SK-N-SH (cell line): Measurements from ENCODE around the gene ADTRP. TPM values are rescaled to one million over a fixed set of nuclear protein-coding genes. Genes with fewer than 3 reads are reported as not detected.

Experiments
- CTCF ChIA-PET: fragments of 300-600, 350-600 bp; formaldehyde crosslinking; extraction: SDS; loops from one replicate; lab custom pipeline; 2021; lab: Yijun Ruan, JAX
- POLR2A ChIA-PET: fragments of 350-600 bp; sonication (Branson Sonifier 250); formaldehyde crosslinking; extraction: SDS; loops from one replicate; lab custom pipeline; 2020; ENCODE audit warnings: antibody characterized with exemption, inconsistent platforms; lab: Yijun Ruan, JAX
- DNase-seq: peaks from one replicate; pipeline ENCODE4 v3.0.0; 2012
- H2AFZ ChIP-seq: fragments of 200-600 bp; sonication (generic); 2 replicates; pipeline ENCODE4 v1.8.1; 2016; ENCODE audit warnings: antibody characterized with exemption, mild to moderate bottlenecking, low read depth
- H3F3A ChIP-seq: fragments of 200-600 bp; sonication (generic); replicated peaks from 2 replicates; pipeline ENCODE3; 2016; ENCODE audit warnings: antibody characterized with exemption, mild to moderate bottlenecking; ENCODE audit not compliant: insufficient read depth
- H3K27ac ChIP-seq, 2 experiments: fragments of 200-500 bp in 1 of 2; fragments of 200-600 bp in 1 of 2; sonication (Bioruptor generic) in 1 of 2; sonication (generic), shearing (Covaris generic) in 1 of 2; 2 replicates each; pipeline versions ENCODE4 v1.5.1 to v1.6.1; 2014 to 2016; ENCODE audit warnings: low read depth in 2 of 2, inconsistent platforms in 1 of 2, low read length in 1 of 2, mild to moderate bottlenecking in 1 of 2, mixed read lengths in 1 of 2
- H3K27me3 ChIP-seq: fragments of 200-600 bp; sonication (generic), shearing (Covaris generic); 2 replicates; pipeline ENCODE4 v1.6.1; 2016; ENCODE audit warnings: mixed run types; ENCODE audit not compliant: insufficient read depth
- H3K36me3 ChIP-seq, 2 experiments: fragments of 200-500 bp in 1 of 2; fragments of 200-600 bp in 1 of 2; sonication (Bioruptor generic) in 1 of 2; sonication (generic) in 1 of 2; replicated peaks in 1 of 2; 2 replicates each; pipeline versions ENCODE3 to v1.5.1; 2014 to 2016; ENCODE audit warnings: low read length in 1 of 2, mild to moderate bottlenecking in 1 of 2; ENCODE audit not compliant: insufficient read depth in 2 of 2, control insufficient read depth in 1 of 2
- H3K4me1 ChIP-seq, 2 experiments: fragments of 200-500 bp in 1 of 2; fragments of 200-600 bp in 1 of 2; sonication (Bioruptor generic) in 1 of 2; sonication (generic), shearing (Covaris generic) in 1 of 2; 2 replicates each; pipeline versions ENCODE4 v1.5.1 to v1.6.1; 2014 to 2016; ENCODE audit warnings: low read depth in 1 of 2, low read length in 1 of 2, mixed run types in 1 of 2; ENCODE audit not compliant: insufficient read depth in 2 of 2, control insufficient read depth in 1 of 2
- H3K4me2 ChIP-seq: fragments of 200-600 bp; sonication (generic), shearing (Covaris generic); 2 replicates; pipeline ENCODE4 v1.6.1; 2017; ENCODE audit warnings: mixed run types
- H3K4me3 ChIP-seq, 2 experiments: fragments of 200-500 bp in 1 of 2; fragments of 200-600 bp in 1 of 2; sonication (Bioruptor generic) in 1 of 2; sonication (generic), shearing (Covaris generic) in 1 of 2; 2 replicates each; pipeline versions ENCODE4 v1.5.1 to v1.8.1; 2014 to 2016; ENCODE audit warnings: low read depth in 2 of 2, inconsistent platforms in 1 of 2, low read length in 1 of 2, mild to moderate bottlenecking in 1 of 2, mixed read lengths in 1 of 2, moderate library complexity in 1 of 2
- H3K79me2 ChIP-seq: fragments of 200-600 bp; sonication (generic); 2 replicates; pipeline ENCODE4 v1.8.1; 2017; ENCODE audit warnings: mild to moderate bottlenecking; ENCODE audit not compliant: insufficient read depth
- H3K9ac ChIP-seq: fragments of 200-600 bp; sonication (generic); 2 replicates; pipeline ENCODE4 v1.6.1; 2017; ENCODE audit warnings: mixed run types
- H3K9me2 ChIP-seq: fragments of 200-600 bp; sonication (generic); 2 replicates; pipeline ENCODE4 v1.6.1; 2017; ENCODE audit warnings: mixed run types
- H3K9me3 ChIP-seq: fragments of 200-600 bp; sonication (generic); 2 replicates; pipeline ENCODE4 v1.6.1; 2017; ENCODE audit warnings: mixed run types, mild to moderate bottlenecking, moderate library complexity
- H4K20me1 ChIP-seq: fragments of 200-600 bp; sonication (generic); 2 replicates; pipeline ENCODE4 v1.6.1; 2017; ENCODE audit warnings: mild to moderate bottlenecking, mixed run types; ENCODE audit not compliant: insufficient read depth
- CHD2 ChIP-seq: fragments of 150-350 bp; IDR thresholded peaks from 2 replicates; pipeline ENCODE4 v1.6.1; 2018; ENCODE audit warnings: low read length; ENCODE audit not compliant: partially characterized antibody
- ELF1 ChIP-seq: IDR thresholded peaks from 2 replicates; pipeline ENCODE4 v1.4.0; 2012
- EP300 ChIP-seq, 2 experiments: IDR thresholded peaks; 2 replicates each; pipeline versions ENCODE4 v1.4.0 to v1.6.1; 2012; ENCODE audit warnings: borderline replicate concordance in 1 of 2, low read depth in 1 of 2, low read length in 1 of 2
- FOXM1 ChIP-seq: IDR thresholded peaks from 2 replicates; pipeline ENCODE4 v1.4.0; 2012; ENCODE audit warnings: low read depth, mild to moderate bottlenecking
- MEF2A ChIP-seq: IDR thresholded peaks from 2 replicates; pipeline ENCODE4 v1.4.0; 2012; ENCODE audit warnings: low read depth, borderline replicate concordance
- MXI1 ChIP-seq: IDR thresholded peaks from 2 replicates; pipeline ENCODE4 v1.6.1; 2012; ENCODE audit warnings: mild to moderate bottlenecking, low read depth, low read length, improper control_type of control experiment
- NFIC ChIP-seq: IDR thresholded peaks from 2 replicates; pipeline ENCODE4 v1.4.0; 2012; ENCODE audit warnings: borderline replicate concordance
- POLR2AphosphoS5 ChIP-seq: IDR thresholded peaks from 2 replicates; pipeline ENCODE4 v1.6.1; 2012; ENCODE audit warnings: low read depth, low read length
- RCOR1 ChIP-seq: fragments of 150-350 bp; IDR thresholded peaks from 2 replicates; pipeline ENCODE4 v1.6.1; 2017; ENCODE audit warnings: antibody characterized with exemption, low read length
- RXRA ChIP-seq: IDR thresholded peaks from 2 replicates; pipeline ENCODE4 v1.4.0; 2012; ENCODE audit warnings: low read depth, mild to moderate bottlenecking, borderline replicate concordance
- SIN3A ChIP-seq: IDR thresholded peaks from 2 replicates; pipeline ENCODE4 v1.6.1; 2012; ENCODE audit warnings: low read depth, mild to moderate bottlenecking, low read length, moderate library complexity, borderline replicate concordance
- SMC3 ChIP-seq: IDR thresholded peaks from 2 replicates; pipeline ENCODE4 v1.6.1; 2012; ENCODE audit warnings: low read depth, low read length, improper control_type of control experiment
- YY1 ChIP-seq: IDR thresholded peaks from 2 replicates; pipeline ENCODE4 v1.4.0; 2012; ENCODE audit warnings: low read depth, mild to moderate bottlenecking
- WGBS: methylation state at CpG from one replicate; pipeline ENCODE4 v1.1.6; 2017; ENCODE audit warnings: low lambda C conversion rate; 5-methylcytosine and 5-hydroxymethylcytosine counted together
- polyA plus RNA-seq, 3 experiments: library from polyadenylated mRNA; depleted of rRNA; stranded (reverse); fragments of >200 nt; gene quantifications; 2 replicates each; pipeline ENCODE4 v1.2.3, GENCODE V29; 2012
- TF ChIP-seq, protein P1 (sequence below): fragments of 150-350 bp; IDR thresholded peaks from 2 replicates; pipeline ENCODE4 v1.6.1; 2016; ENCODE audit warnings: mild to moderate bottlenecking, low read depth, low read length
- TF ChIP-seq, protein P2 (sequence below): IDR thresholded peaks from 2 replicates; pipeline ENCODE4 v1.4.0; 2012; ENCODE audit warnings: low read depth, borderline replicate concordance
- TF ChIP-seq, protein P3 (sequence below): IDR thresholded peaks from 2 replicates; pipeline ENCODE4 v1.6.1; 2012; ENCODE audit warnings: mild to moderate bottlenecking, low read depth, low read length, moderate library complexity
- TF ChIP-seq, protein P4 (sequence below): IDR thresholded peaks from 2 replicates; pipeline ENCODE4; 2012
- TF ChIP-seq, protein P5 (sequence below): IDR thresholded peaks from 2 replicates; pipeline ENCODE4 v1.4.0; 2012; ENCODE audit warnings: low read depth

ADTRP gene
- polyA plus RNA-seq, 1 of the 3 experiments (the other 2 are of a cell fraction) = 0.84 TPM

DNA sequence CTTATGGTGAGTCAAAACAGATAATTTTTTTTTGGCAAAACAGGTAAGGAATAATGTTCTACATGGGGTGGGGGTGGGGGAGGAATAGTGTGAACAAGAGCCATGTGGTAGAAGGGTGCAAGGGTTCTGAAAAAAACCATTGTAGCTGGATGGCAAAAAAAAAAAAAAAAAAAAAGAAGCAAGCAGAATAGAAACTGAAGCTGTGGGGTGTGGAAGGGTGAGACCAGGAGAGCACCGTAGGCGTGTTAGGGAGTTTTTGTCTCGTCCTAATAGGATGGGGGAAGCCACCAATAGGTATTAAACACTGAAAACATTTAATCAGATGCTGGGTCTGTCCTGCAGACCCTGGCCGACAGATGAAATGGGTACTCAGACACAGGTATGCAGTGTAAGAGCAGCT, 110.1 kb downstream of the ADTRP start:
- no peak overlapping the region for H3K9ac ChIP-seq
- no peaks in the 10 kb centered on the region for H3K36me3 ChIP-seq
- H3K4me1 ChIP-seq = no peaks in the 10 kb centered on the region; a peak in 1 of 4 replicates
- CTCF ChIA-PET = interaction anchor here (1.5 to 4.0 kb wide), 2 partner anchors 13 to 31 kb away, joined by 4 to 43 read pairs; no protein-coding TSS in a partner anchor
- DNase-seq = no peak
- H3K27ac ChIP-seq = no peak overlapping the region
- WGBS = 61% methylated on average over 4 of the region's 4 CpGs
- TF ChIP-seq MEF2A (no peak), SMC3 (no peak), ELF1 (no peak), RCOR1 (no peak), SIN3A (no peak), RXRA (no peak), POLR2AphosphoS5 (no peak), CHD2 (no peak), MXI1 (no peak), YY1 (no peak), NFIC (no peak), EP300 (IDR thresholded peaks at IDR 0.05; ENCODE audit: borderline replicate concordance in 1 of 2, low read depth in 1 of 2, low read length in 1 of 2) (no peak), FOXM1 (no peak)
- TF ChIP-seq, protein P1, sequence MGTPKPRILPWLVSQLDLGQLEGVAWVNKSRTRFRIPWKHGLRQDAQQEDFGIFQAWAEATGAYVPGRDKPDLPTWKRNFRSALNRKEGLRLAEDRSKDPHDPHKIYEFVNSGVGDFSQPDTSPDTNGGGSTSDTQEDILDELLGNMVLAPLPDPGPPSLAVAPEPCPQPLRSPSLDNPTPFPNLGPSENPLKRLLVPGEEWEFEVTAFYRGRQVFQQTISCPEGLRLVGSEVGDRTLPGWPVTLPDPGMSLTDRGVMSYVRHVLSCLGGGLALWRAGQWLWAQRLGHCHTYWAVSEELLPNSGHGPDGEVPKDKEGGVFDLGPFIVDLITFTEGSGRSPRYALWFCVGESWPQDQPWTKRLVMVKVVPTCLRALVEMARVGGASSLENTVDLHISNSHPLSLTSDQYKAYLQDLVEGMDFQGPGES = no peak
- TF ChIP-seq, protein P2, sequence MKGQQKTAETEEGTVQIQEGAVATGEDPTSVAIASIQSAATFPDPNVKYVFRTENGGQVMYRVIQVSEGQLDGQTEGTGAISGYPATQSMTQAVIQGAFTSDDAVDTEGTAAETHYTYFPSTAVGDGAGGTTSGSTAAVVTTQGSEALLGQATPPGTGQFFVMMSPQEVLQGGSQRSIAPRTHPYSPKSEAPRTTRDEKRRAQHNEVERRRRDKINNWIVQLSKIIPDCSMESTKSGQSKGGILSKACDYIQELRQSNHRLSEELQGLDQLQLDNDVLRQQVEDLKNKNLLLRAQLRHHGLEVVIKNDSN = no peak
- TF ChIP-seq, protein P3, sequence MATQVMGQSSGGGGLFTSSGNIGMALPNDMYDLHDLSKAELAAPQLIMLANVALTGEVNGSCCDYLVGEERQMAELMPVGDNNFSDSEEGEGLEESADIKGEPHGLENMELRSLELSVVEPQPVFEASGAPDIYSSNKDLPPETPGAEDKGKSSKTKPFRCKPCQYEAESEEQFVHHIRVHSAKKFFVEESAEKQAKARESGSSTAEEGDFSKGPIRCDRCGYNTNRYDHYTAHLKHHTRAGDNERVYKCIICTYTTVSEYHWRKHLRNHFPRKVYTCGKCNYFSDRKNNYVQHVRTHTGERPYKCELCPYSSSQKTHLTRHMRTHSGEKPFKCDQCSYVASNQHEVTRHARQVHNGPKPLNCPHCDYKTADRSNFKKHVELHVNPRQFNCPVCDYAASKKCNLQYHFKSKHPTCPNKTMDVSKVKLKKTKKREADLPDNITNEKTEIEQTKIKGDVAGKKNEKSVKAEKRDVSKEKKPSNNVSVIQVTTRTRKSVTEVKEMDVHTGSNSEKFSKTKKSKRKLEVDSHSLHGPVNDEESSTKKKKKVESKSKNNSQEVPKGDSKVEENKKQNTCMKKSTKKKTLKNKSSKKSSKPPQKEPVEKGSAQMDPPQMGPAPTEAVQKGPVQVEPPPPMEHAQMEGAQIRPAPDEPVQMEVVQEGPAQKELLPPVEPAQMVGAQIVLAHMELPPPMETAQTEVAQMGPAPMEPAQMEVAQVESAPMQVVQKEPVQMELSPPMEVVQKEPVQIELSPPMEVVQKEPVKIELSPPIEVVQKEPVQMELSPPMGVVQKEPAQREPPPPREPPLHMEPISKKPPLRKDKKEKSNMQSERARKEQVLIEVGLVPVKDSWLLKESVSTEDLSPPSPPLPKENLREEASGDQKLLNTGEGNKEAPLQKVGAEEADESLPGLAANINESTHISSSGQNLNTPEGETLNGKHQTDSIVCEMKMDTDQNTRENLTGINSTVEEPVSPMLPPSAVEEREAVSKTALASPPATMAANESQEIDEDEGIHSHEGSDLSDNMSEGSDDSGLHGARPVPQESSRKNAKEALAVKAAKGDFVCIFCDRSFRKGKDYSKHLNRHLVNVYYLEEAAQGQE = no peak
- TF ChIP-seq, protein P4, sequence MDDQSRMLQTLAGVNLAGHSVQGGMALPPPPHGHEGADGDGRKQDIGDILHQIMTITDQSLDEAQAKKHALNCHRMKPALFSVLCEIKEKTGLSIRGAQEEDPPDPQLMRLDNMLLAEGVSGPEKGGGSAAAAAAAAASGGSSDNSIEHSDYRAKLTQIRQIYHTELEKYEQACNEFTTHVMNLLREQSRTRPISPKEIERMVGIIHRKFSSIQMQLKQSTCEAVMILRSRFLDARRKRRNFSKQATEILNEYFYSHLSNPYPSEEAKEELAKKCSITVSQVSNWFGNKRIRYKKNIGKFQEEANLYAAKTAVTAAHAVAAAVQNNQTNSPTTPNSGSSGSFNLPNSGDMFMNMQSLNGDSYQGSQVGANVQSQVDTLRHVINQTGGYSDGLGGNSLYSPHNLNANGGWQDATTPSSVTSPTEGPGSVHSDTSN = no peak
- TF ChIP-seq, protein P5, sequence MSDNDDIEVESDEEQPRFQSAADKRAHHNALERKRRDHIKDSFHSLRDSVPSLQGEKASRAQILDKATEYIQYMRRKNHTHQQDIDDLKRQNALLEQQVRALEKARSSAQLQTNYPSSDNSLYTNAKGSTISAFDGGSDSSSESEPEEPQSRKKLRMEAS = no peak
- H3K27me3 ChIP-seq = no peaks in the 10 kb centered on the region
- no peaks in the 10 kb centered on the region for H4K20me1 ChIP-seq
- POLR2A ChIA-PET = no interaction called here
- 0 out of 2 replicates have a peak, but pooled peaks cover 6% of the 10 kb centered on the region for H3K9me3 ChIP-seq
- no peak overlapping the region for H2AFZ ChIP-seq
- no peak overlapping the region for H3K4me3 ChIP-seq
- no peaks in the 10 kb centered on the region for H3K9me2 ChIP-seq
- no peak overlapping the region for H3K4me2 ChIP-seq
- H3F3A ChIP-seq = no peaks in the 10 kb centered on the region
- H3K79me2 ChIP-seq = no peaks in the 10 kb centered on the region
